ENCODE measurements around the gene MYO15B.

DNA sequence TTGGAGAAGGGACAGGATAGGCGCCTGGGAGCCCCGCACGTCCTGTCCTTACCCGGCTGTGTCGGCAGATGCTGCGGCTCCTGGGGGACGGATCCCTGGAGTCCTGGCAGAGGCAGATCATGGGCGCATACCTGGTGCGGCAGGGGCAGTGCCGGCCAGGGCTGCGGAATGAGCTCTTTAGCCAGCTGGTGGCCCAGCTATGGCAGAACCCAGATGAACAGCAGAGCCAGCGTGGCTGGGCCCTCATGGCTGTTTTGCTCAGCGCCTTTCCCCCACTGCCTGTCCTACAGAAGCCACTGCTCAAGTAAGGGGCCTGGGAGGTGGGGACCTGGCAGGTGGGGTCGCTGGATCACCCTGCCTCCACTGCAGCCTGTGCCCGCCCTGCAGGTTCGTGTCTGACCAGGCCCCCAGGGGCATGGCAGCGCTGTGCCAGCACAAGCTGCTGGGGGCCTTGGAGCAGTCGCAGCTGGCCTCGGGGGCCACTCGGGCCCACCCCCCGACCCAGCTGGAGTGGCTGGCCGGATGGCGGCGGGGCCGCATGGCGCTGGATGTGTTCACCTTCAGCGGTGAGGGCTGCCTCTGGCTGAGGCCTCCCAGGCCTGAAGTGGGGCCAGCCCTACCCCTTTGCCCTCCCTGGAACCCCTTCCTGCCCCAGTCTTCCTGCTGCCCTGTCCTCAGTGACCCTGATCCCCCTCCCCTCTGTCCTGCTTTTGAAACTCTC, 25.5 kb downstream of the MYO15B start:
- TF ChIP-seq, protein P1, sequence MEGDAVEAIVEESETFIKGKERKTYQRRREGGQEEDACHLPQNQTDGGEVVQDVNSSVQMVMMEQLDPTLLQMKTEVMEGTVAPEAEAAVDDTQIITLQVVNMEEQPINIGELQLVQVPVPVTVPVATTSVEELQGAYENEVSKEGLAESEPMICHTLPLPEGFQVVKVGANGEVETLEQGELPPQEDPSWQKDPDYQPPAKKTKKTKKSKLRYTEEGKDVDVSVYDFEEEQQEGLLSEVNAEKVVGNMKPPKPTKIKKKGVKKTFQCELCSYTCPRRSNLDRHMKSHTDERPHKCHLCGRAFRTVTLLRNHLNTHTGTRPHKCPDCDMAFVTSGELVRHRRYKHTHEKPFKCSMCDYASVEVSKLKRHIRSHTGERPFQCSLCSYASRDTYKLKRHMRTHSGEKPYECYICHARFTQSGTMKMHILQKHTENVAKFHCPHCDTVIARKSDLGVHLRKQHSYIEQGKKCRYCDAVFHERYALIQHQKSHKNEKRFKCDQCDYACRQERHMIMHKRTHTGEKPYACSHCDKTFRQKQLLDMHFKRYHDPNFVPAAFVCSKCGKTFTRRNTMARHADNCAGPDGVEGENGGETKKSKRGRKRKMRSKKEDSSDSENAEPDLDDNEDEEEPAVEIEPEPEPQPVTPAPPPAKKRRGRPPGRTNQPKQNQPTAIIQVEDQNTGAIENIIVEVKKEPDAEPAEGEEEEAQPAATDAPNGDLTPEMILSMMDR (IDR thresholded peaks at IDR 0.05; ENCODE audit: poor library complexity) = no peak
- no peak for TF ChIP-seq EZH2 (IDR thresholded peaks at IDR 0.05; ENCODE audit: borderline replicate concordance)
- no peak for TF ChIP-seq EZH2phosphoT487 (IDR thresholded peaks at IDR 0.05; ENCODE audit: low read depth, severe bottlenecking, unreplicated experiment)
